ENCODE results near the gene REC8. TPM values are rescaled to one million over a fixed set of nuclear protein-coding genes. Genes with fewer than 3 reads are reported as not detected.
"Not testable (repeated sequence)": the region's sequence is repeated elsewhere in the genome, so short reads cannot be mapped to it uniquely, and the experiment has no call there.

REC8 gene
- total RNA-seq, 1 donor from 2014 or later, result 43.3 TPM

DNA sequence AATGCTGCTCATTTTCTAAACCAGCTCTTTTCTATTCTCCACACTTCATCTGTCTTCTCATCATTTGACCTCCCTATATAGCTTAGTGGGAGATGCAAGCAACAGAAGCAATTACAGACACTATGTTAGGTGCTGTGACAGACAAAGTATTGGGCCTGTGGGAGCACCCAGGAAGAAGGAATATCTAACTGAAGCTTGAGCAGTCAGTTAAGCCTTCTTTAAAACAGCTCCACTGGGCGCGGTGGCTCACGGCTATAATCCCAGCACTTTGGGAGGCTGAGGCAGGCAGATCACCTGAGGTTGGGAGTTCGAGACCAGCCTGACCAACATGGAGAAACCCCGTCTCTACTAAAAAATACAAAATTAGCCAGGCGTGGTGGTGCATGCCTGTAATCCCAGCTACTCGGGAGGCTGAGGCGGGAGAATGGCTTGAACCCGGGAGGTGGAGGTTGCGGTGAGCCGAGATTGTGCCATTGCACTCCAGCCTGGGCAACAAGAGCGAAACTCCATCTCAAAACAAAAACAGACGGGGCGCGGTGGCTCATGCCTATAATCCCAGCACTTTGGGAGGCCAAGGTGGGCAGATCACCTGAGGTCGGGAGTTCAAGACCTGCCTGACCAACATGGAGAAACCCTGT lies 31.5 kb downstream of the REC8 start:
- DNase-seq (ENCODE audit: low read depth), result not testable (repeated sequence)

DNA sequence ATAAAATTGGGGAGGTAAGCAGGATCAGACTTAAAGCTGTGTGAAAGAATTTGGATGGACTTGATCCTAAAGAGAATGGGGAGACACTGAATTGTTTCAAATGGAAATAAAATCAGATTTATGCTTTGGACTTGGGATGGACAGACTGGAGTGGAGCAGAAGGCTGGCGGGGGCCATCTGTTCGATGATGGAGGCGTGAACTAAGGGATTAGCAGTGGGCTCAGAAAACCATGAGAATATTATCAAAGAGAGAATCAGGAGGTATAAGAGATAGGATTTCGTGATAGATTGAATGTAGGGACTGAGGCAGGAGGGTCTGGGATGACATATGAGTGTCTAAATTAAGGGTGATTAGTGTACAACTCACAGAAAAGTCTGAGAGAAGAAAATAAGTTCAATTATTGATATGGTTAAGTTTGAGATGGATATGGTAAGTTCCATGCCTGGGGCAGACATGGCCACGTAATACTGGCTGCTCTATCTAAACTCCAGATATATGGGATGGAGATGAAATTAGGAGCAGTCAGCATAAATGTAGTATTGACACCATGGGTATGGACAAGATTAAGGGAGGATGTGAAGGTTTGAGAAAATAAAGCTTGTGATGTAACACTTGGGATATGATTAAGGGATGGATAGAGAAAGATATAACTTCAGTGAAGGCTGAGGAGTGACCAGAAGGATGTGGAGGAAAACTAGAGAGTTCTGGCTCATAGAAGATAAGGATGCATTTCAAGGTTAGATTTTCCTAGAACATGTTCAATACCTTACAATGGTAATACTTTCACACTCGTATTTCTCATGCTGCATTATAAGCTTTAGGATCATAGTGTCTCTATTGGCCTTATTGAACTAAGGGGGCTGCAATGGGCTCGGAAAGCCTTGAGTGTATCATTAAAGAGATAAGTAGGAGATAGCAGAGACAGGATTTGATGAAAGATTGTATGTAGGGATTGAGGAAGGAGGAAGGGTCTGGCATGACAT lies 32.6 kb downstream of the REC8 start:
- no peak for DNase-seq (ENCODE audit: low read depth)

DNA sequence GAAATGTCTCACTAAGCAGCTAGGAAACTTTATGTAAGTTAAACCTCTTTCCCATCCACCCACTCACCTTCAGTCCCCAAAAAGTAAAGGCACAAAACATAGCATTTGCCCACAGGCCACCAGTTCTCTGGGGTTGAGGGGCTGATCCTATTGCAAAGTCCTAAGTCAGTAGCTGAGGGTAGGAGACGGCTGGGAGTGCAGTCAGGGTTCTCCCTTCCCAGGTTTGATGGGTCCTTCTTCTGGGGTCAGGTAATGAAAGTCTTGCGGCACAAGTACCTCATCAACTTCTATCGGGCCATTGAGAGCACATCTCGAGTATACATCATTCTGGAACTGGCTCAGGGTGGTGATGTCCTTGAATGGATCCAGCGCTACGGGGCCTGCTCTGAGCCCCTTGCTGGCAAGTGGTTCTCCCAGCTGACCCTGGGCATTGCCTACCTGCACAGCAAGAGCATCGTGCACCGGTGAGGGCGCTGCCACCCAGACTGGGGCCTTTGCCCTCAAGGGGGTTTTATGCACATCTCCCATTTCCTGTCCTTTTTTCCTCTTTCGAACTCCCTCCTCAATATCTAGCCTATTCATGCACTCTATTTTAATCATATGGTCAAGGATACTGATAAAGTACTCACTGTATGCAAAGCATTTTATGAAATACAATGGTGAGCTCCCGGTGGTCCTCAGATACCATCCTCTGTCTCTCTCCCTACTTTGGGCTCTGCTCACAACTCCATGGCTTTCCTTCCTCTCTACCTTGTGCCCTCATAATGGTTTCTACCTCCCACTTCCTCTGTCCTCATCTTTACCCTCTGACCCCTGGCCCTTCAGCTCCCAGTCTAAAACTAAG lies 34.6 kb downstream of the REC8 start:
- DNase-seq (ENCODE audit: low read depth), result no peak

DNA sequence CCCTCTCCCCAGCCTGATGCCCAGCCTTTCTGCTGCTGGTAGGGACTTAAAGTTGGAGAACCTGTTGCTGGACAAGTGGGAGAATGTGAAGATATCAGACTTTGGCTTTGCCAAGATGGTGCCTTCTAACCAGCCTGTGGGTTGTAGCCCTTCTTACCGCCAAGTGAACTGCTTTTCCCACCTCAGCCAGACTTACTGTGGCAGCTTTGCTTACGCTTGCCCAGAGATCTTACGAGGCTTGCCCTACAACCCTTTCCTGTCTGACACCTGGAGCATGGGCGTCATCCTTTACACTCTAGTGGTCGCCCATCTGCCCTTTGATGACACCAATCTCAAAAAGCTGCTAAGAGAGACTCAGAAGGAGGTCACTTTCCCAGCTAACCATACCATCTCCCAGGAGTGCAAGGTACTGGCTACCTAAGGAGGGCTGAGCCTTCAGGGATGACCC lies 35.2 kb downstream of the REC8 start:
- DNase-seq (ENCODE audit: low read depth), result no peak

DNA sequence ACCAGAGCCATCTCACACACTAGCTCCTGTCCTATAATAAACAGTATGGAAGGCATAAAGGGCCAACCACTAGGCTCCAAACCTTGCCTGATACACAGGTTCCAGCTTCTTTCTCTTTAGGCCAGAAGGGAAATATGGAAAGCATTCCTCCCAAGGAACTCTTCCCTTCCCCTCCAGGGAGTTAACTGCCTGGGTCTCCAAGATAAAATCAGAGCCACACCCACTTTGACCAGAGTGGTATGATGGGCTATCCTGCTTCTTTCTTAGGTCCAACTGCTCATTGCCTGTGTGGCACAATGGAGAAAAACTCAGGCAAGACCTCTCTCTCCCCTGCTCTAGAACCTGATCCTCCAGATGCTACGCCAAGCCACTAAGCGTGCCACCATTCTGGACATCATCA lies 35.7 kb downstream of the REC8 start:
- no peak for DNase-seq (ENCODE audit: low read depth)

DNA sequence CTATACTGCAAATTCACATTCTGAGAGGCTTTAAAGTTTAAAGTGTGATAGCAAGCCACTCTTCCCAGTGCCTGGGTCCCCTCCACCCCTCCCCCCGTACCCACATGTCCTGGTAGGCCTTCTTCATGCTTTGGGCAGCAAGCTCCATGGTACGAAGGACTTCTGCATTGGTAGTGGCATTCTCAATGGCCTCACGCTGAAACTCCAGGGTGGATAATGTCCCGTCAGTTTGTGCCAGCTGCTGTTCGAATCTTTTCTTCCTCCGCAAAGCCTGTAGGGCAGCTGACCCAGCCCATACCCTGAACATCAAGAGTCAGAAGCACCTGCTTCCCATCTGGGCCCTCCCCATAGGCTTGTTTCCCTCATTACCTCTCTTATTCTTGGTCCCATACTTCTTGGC lies 39.4 kb downstream of the REC8 start:
- DNase-seq (ENCODE audit: low read depth), result no peak

DNA sequence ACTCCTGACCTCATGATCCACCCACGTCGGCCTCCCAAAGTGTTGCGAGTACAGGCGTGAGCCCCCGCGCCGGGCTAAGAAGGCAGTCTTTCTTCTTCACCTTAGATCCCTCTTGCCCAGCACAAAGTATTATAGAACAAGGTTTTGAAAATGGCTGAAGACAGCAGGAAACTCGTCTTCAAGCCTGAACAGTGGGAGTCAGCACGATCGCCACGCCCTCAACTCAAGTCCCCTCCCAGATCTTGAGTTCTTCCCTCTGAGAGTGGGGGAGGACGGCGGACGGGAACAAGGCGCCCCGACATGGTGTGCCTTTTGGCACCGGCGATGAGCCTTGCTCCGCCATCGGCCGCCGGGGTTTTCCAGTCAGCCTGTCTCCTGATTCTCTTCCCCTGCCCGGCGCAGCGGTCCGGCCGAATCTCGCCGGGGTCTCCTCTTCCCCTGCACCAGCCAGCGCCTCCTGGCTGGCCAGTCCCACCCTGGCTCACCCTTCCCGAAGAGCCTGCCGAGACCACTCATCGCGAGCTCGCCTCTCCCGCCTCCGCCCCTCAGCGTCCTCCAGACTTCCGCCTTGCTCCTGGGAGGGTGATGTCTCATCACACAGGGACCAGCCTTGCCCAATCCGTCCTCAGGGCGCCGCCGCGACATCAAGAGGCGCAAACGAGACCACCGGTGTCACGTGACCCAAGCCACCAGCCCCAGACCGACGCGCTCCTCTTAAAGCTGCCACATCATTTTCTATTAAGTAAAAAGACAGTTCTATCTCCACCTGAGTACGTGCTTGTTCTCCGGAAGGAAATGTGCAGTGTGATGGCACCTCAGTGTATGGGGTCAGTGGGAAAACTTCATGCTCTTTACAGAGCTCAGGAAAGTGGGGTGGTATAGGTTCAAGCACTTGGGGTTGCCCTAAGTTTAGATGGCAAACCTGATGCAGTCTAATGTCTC lies 41.3 kb downstream of the REC8 start, which contains the start of gene CHMP4A:
TSS of gene CHMP4A (minus strand) at position 565 of the 942 bp plus-strand sequence. CDS start at position 516, 49 bp downstream.
- peak; percentile 96 for DNase-seq (ENCODE audit: low read depth)

DNA sequence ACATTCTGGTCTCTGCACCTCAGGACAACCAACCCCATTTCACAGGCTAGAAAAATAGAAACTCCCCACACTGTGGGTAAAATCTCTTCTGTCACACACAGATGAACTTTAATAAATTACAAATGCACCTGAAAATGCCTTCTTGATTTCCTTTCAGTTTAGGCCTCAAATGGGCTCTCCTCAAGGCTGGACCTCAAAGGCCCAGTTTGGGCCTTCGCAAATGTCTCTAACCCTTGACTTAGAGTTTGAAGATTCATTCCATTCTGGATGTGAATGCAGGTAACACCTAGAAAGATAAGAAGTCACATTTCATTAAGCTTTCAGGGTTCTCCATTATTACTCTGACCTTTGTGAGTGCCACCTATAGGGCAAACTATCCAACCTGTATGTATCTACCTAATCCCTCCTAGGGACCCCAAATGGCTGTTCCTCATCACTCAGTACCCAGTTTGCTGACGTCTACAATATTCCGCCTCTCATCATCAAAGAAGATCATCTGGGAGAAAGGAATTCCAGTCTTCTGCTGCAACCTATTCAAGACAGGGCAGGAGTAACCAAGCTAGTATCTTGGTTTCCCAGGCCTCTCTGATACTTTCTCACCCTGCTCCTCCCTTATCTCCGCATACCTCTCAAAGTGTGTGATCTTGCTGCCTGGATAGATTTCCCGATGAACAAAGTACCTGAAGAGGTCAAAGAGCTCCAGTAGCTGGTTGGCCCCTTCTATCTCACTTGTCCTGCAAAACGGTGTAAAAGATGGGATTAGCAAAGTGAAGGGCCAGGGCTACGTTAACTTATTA lies 42.2 kb downstream of the REC8 start:
- no peak for DNase-seq (ENCODE audit: low read depth)

DNA sequence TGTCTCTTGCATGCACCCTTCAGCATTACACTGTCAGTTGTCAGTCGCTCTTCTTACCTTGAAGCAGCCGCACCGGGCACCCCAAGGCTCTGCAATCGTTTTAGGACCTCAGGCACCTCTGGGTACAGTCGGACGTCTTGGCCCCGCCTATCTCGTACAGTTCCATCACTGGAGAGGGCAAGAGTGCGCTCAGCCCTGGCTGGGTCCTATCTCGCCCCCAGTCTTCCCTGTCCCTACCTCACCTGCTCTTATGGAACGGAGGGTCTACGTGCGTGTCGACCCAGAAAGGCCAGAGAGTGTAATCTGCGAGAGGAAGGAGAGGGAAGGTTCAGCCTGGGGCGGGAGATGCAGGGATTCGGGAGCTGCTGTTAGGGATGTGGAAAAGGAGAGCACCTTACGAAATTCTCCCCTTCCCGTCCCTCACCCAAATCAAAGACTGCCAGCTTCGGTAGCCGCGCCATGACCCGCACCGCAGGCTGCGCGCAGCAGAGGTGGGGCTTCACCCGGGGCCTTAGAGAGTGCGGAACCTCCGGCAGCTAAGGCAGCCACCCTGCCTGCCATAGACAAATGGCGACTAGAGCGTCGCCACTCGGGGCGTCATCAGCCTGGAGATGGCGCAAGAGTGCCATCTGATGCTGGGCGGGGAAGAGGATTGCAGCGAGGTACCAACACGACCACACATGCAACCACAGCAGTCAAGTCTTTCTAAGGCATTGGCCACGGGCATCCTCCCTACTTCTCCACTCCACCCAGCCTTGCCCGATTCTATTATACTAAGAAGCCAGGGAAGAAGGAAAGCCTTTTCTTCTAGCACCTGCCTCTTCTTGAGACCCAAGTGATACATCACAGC lies 43.8 kb downstream of the REC8 start, which contains the start of gene MDP1:
TSS of gene MDP1 (minus strand) at position 572 of the 850 bp plus-strand sequence. CDS start at position 461, 111 bp downstream.
- peak; percentile 79 for DNase-seq (ENCODE audit: low read depth)

DNA sequence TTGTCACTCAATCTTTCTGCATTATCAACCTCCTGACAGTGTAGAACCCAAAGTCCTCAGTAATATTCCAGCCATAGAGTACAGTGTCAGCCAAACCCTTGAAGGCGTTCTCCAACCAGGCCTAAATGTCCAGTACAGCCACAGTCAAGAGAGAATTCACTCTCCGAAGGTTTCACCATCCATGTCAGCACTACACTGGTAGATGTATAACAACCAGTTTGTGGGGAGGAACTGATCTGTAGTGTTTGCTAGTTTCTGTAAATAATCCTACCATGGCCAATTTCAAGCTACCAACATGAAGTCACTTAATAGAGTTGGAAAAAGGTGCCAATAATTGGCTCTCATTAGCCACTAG lies 44.4 kb downstream of the REC8 start:
- no peak for DNase-seq (ENCODE audit: low read depth)

DNA sequence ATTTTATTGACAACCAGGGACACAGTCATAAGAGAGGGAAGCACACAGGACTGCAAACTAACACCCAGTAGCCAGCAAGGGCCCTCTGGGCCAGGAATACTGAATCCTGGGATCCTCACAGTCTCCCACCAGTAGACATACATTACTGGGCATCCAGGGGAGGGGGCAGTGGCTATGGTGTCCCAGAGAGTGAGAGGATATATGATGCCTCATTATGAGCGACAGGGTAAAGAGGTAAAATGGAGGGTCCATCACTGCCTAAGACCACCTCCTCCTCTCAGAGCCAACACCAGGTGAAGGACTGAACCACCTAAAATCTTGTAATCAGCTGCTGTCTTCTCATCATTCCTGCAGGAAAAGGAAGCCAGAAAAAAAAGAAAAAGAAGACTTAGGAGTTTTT lies 45.0 kb downstream of the REC8 start:
- DNase-seq (ENCODE audit: low read depth), result not testable (repeated sequence)

DNA sequence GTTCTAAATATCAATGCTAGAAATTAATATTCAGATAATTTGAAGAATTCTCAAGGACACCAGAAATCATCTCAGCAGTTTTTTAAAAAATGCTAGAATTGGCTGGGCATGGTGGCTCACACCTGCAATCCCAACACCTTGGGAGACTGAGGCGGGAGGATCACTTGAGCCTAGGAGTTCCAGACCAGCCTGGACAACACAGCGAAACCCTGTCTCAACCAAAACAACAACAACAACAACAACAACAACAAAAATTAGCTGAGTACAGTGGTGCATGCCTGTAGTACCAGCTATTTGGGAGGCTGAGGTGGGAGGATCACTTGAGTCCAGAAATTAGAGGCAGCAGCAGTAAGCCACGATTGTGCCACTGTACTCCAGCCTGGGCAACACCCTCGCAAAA lies 47.2 kb downstream of the REC8 start:
- DNase-seq (ENCODE audit: low read depth), result no peak

DNA sequence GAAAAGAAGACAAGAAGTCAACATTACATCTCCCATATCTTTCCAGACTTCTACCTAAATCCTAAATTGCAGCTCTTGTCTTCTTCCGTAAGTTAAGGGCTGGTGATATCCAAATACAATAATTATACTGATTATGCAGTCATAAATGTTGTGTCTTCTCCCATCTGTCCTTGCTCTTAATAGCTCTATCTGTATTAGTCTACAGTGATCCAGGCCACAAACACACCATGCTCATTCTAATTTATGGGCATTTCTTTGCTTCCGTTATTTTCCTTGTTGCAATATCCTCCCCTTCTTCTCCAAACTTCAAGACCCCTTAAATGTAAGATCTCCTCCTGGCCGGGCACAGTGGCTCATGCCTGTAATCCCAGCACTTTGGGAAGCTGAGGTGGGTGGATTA lies 47.6 kb downstream of the REC8 start:
- DNase-seq (ENCODE audit: low read depth), result no peak

DNA sequence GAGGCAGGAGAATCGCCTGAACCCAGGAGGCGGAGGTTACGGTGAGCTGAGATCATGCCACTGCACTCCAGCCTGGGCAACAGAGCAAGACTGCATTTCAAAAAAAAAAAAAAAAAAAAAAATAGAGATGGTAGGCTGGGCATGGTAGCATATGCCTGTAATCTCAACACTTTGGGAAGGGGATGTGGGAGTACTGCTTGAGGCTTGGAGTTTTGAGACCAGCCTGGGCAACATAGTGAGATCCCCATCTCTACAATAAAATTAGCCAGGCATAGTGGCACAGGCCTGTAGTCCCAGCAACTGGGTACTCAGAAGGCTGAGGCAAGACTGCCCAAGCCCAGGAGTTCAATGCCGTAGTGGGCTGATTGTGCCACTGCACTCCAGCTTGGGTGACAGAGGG lies 51.1 kb downstream of the REC8 start:
- DNase-seq (ENCODE audit: low read depth), result not testable (repeated sequence)

DNA sequence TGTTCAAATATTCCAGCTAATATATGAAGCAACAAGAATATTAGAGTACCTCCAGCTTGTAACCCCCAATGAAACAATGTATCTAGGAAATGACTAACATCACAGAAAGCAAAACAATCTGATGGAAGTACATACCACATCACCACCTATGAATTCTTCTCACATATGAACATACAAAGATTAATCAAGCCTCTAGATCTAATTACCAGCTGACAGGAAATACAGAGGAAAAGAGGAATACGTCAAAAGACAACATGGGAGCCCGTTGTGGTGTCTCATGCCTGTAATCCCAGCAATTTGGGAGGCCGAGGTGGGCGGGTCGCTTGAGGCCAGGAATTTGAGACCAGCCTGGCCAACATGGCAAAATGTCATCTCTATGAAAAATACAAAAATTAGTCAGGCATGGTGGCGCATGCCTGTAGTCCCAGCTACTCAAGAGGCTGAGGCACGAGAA lies 52.8 kb downstream of the REC8 start:
- peak; percentile 60 for DNase-seq (ENCODE audit: low read depth)

DNA sequence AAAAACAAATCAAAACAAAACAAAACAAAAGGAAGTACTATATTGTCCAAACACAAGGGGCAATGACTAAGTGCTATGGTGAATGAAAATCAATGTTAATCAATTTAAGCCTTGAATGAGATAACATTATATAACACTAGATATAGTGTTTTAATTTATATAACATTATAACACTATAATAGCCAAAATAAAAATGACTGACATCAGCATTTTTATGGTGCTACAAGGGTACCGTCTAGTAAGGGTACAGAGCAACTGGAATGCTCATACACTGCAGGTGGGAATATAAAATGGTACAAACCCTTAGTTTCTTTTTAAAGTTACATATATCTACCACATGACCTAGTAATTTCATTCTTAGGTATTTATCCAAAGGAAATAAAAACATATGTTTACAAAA lies 54.6 kb downstream of the REC8 start:
- no peak for DNase-seq (ENCODE audit: low read depth)

DNA sequence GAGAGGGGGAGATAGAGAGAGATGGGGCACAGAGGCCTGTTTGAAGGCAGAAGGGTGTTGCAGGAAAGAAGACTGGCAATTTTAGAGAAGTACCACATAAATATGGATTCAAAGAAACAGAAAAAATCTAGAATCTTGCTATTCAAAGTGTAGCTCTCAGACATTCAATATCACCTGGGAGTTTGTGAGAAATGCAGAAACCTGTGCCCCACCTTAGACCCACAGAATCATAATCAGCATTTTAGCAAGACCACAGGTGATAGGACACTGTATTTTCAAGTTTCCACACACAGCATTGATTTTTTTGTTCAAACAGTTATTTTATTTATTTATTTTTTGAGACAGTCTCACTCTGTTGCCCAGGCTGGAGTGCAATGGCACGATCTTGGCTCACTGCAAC lies 57.0 kb downstream of the REC8 start:
- no peak for DNase-seq (ENCODE audit: low read depth)

All from renal cortical epithelial cell (primary cell).